Endothelial cell of umbilical vein (primary cell): Measurements from ENCODE around the gene RRM2. TPM values are rescaled to one million over a fixed set of nuclear protein-coding genes. Genes with fewer than 3 reads are reported as not detected.
"Not testable (repeated sequence)": the region's sequence is repeated elsewhere in the genome, so short reads cannot be mapped to it uniquely, and the experiment has no call there.

Experiments
- BruUV-seq: library from RNA; stranded (reverse); fragments of 400-500 nt; replicated peaks from 2 replicates; lab custom pipeline; 2021; lab: Mats Ljungman, UMichigan
- CTCF ChIA-PET: fragments of 300-600, 350-600 bp; sonication (Branson Sonifier 250); formaldehyde crosslinking; loops from one replicate; lab custom pipeline; 2021; ENCODE audit warnings: antibody characterized with exemption, inconsistent platforms; lab: Charles Lee
- POLR2A ChIA-PET: fragments of 300-600, 350-600 bp; sonication (Branson Sonifier 250); formaldehyde crosslinking; loops from one replicate; lab custom pipeline; 2021; ENCODE audit warnings: antibody characterized with exemption, inconsistent platforms; lab: Charles Lee
- DNase-seq: peaks from one replicate; pipeline ENCODE4 v3.0.0-alpha.2; 2011; ENCODE audit warnings: low read depth, low spot score
- FAIRE-seq: peaks from 2 replicates; lab custom pipeline; 2011; peaks lifted over from hg19 to GRCh38; lab: Jason Lieb, UNC
- H2AFZ ChIP-seq: 2 replicates; pipeline ENCODE4 v1.6.0; 2012; ENCODE audit warnings: low read depth, low read length, control low read depth, inconsistent platforms
- H3K27ac ChIP-seq: 2 replicates; pipeline ENCODE4 v1.5.1; 2011; ENCODE audit warnings: low read depth, mild to moderate bottlenecking, control low read depth, low read length, moderate library complexity; ENCODE audit not compliant: insufficient read depth
- H3K27me3 ChIP-seq, 2 experiments: 2 replicates each; pipeline versions ENCODE4 v1.6.0 to v1.6.1; 2011; ENCODE audit warnings: low read length in 2 of 2, mixed read lengths in 1 of 2; ENCODE audit not compliant: control insufficient read depth in 2 of 2, insufficient read depth in 2 of 2
- H3K36me3 ChIP-seq, 2 experiments: 2 replicates in 1 of 2; 3 replicates in 1 of 2; pipeline ENCODE4 v1.5.1; 2011; ENCODE audit warnings: low read length in 2 of 2, mild to moderate bottlenecking in 1 of 2, moderate library complexity in 1 of 2; ENCODE audit not compliant: control insufficient read depth in 2 of 2, insufficient read depth in 2 of 2; ENCODE audit errors: extremely low read depth in 1 of 2
- H3K4me1 ChIP-seq: 3 replicates; pipeline ENCODE4 v1.5.1; 2011; ENCODE audit warnings: mild to moderate bottlenecking, low read length; ENCODE audit not compliant: control insufficient read depth, insufficient read depth; ENCODE audit errors: extremely low read depth
- H3K4me2 ChIP-seq: 2 replicates; pipeline ENCODE4 v1.6.1; 2011; ENCODE audit warnings: low read length, control low read depth, mixed read lengths; ENCODE audit not compliant: insufficient read depth
- H3K4me3 ChIP-seq, 3 experiments: fragments of 200-600 bp in 1 of 3; sonication (generic), shearing (Covaris generic) in 1 of 3; replicated peaks in 1 of 3; 2 replicates each; pipeline ENCODE4 v1.5.1; 2011 to 2016; ENCODE audit warnings: control low read depth in 3 of 3, low read length in 3 of 3, mild to moderate bottlenecking in 2 of 3, inconsistent platforms in 1 of 3, low read depth in 1 of 3, moderate library complexity in 1 of 3; ENCODE audit not compliant: insufficient read depth in 1 of 3
- H3K79me2 ChIP-seq: 2 replicates; pipeline ENCODE4 v1.6.0; 2012; ENCODE audit warnings: low read length, inconsistent platforms; ENCODE audit not compliant: control insufficient read depth, insufficient read depth
- H3K9ac ChIP-seq: replicated peaks from 2 replicates; pipeline ENCODE3; 2011; ENCODE audit warnings: low read length, control low read depth; ENCODE audit not compliant: insufficient read depth; ENCODE audit errors: extremely low read depth
- H3K9me1 ChIP-seq: replicated peaks from 3 replicates; pipeline ENCODE4 v1.6.0; 2011; ENCODE audit warnings: mild to moderate bottlenecking, low read length; ENCODE audit not compliant: control insufficient read depth, insufficient read depth; ENCODE audit errors: extremely low read depth
- H3K9me3 ChIP-seq: replicated peaks from 2 replicates; pipeline ENCODE4 v1.5.1; 2012; ENCODE audit warnings: low read length, inconsistent platforms; ENCODE audit not compliant: control insufficient read depth, insufficient read depth
- H4K20me1 ChIP-seq: replicated peaks from 2 replicates; pipeline ENCODE3; 2011; ENCODE audit warnings: mild to moderate bottlenecking, low read length; ENCODE audit not compliant: control insufficient read depth, insufficient read depth; ENCODE audit errors: extremely low read depth
- EZH2 ChIP-seq: IDR thresholded peaks from 2 replicates; pipeline ENCODE4 v1.6.1; 2012; ENCODE audit warnings: borderline replicate concordance, low read depth, mild to moderate bottlenecking, moderate library complexity, low read length, inconsistent platforms; ENCODE audit not compliant: severe bottlenecking
- JUN ChIP-seq: IDR thresholded peaks from 2 replicates; pipeline ENCODE4 v1.6.1; 2011; ENCODE audit warnings: borderline replicate concordance, low read depth; ENCODE audit not compliant: insufficient read length, insufficient read depth
- MYC ChIP-seq: IDR thresholded peaks from one replicate; pipeline ENCODE4 v1.6.1; 2011; ENCODE audit warnings: mild to moderate bottlenecking, low read depth, low read length
- POLR2A ChIP-seq: IDR thresholded peaks from 2 replicates; pipeline ENCODE4 v1.6.1; 2012; ENCODE audit warnings: low read depth, mild to moderate bottlenecking, control low read depth, low read length
- POLR2AphosphoS5 ChIP-seq: IDR thresholded peaks from 2 replicates; pipeline ENCODE4 v1.6.1; 2012; ENCODE audit warnings: low read depth, mild to moderate bottlenecking, control low read depth, low read length, moderate library complexity; ENCODE audit not compliant: insufficient read depth
- dilution Hi-C: fragments of 300-500 bp; cut with MboI; formaldehyde crosslinking; loops from one replicate; pipeline ENCODE4 v1.15.0; 2019; ENCODE audit warnings: low sequenced_read_pairs; ENCODE audit not compliant: extremely low pct_ligation_motif_present
- intact Hi-C: fragments of 100-400 bp; cut with micrococcal nuclease; formaldehyde crosslinking; loops from one replicate; pipeline ENCODE4 v1.10.0; 2022
- polyA plus RNA-seq, 4 experiments: library from polyadenylated mRNA; depleted of rRNA in 3 of 4; stranded (reverse) in 3 of 4; unstranded in 1 of 4; fragments of >200 nt; gene quantifications; 2 replicates each; pipeline versions ENCODE4 v1.2.1 to v1.2.3, GENCODE V29; 2011 to 2012; ENCODE audit warnings: missing spikeins in 1 of 4
- total RNA-seq: library from RNA; stranded (reverse); gene quantifications from 2 replicates; pipeline ENCODE4 v1.2.3, GENCODE V29; 2021
- TF ChIP-seq, protein P1 (sequence below), 2 donors: IDR thresholded peaks; 1 replicate in 1 of 2; 2 replicates in 1 of 2; pipeline ENCODE4 v1.5.1; 2011; ENCODE audit warnings: low read length in 2 of 2, mild to moderate bottlenecking in 2 of 2, moderate library complexity in 2 of 2, control low read depth in 1 of 2, inconsistent platforms in 1 of 2, low read depth in 1 of 2; ENCODE audit not compliant: insufficient read depth in 1 of 2; ENCODE audit errors: extremely low read depth in 1 of 2

The RRM2 gene
- total and polyA plus RNA-seq, 2 donors (not counting 3 experiments of a cell fraction or from before 2014, with no cell fraction given), result 40.9 to 246 TPM

DNA sequence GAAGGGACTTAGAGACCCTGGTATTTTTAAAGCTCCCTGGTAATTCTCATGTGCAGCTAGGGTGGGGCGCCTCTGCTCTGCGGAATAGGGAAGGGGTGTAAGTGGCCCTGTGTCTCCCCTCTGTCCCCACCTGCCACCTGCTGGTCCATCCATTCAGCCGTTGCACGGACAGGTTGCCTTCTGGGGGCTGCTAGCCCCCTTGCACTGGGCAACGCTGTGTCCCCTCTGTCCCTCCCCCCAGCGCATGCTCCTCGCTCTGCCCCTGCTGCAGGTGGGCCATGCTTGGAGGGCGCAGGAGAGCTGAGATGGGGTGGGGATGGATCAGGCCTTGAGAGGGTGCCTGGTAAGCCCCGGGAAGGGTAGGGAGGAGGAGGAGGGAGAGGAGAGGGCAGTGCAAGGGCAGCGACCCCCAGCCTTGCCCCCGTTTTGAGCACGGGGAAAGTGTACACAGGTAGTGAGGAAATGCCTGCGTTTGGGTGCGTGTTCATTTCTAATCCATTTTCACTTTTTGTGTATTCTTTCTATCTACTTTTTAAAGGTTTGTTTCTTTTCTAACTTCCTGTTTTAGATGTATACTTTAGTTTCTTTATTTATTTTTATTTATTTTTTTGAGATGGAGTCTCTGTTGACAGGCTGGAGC is 23.9 kb downstream of the RRM2 start:
- no peak for FAIRE-seq
- H3K4me3 ChIP-seq, result no peak overlapping the region
- H3K9me1 ChIP-seq, result no peaks in the 10 kb centered on the region
- no peak overlapping the region for H3K9ac ChIP-seq
- H3K4me1 ChIP-seq, result no peaks in the 10 kb centered on the region
- H3K9me3 ChIP-seq, result no peaks in the 10 kb centered on the region
- no peak overlapping the region for H3K4me2 ChIP-seq
- H3K27me3 ChIP-seq, result no peaks in the 10 kb centered on the region
- no peaks in the 10 kb centered on the region for H3K36me3 ChIP-seq
- DNase-seq, result no peak
- no peak overlapping the region for H2AFZ ChIP-seq
- TF ChIP-seq, protein P1, sequence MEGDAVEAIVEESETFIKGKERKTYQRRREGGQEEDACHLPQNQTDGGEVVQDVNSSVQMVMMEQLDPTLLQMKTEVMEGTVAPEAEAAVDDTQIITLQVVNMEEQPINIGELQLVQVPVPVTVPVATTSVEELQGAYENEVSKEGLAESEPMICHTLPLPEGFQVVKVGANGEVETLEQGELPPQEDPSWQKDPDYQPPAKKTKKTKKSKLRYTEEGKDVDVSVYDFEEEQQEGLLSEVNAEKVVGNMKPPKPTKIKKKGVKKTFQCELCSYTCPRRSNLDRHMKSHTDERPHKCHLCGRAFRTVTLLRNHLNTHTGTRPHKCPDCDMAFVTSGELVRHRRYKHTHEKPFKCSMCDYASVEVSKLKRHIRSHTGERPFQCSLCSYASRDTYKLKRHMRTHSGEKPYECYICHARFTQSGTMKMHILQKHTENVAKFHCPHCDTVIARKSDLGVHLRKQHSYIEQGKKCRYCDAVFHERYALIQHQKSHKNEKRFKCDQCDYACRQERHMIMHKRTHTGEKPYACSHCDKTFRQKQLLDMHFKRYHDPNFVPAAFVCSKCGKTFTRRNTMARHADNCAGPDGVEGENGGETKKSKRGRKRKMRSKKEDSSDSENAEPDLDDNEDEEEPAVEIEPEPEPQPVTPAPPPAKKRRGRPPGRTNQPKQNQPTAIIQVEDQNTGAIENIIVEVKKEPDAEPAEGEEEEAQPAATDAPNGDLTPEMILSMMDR (IDR thresholded peaks at IDR 0.05; ENCODE audit: extremely low read depth in 1 of 2, insufficient read depth in 1 of 2, low read depth in 1 of 2, low read length in 2 of 2), result no peak
- TF ChIP-seq JUN (no peak), MYC (no peak), EZH2 (no peak), POLR2A (no peak), POLR2AphosphoS5 (no peak)
- intact Hi-C loops, result no loop called here
- no peaks in the 10 kb centered on the region for H4K20me1 ChIP-seq
- no peak overlapping the region for H3K27ac ChIP-seq
- no peaks in the 10 kb centered on the region for H3K79me2 ChIP-seq
- CTCF ChIA-PET, result interaction anchor here (0.8 kb wide), 1 partner anchor 119 kb away, joined by 3 read pairs; no protein-coding TSS in a partner anchor
- dilution Hi-C loops, result no loop called here
- POLR2A ChIA-PET, result no interaction called here
- no TSS peak for BruUV-seq

DNA sequence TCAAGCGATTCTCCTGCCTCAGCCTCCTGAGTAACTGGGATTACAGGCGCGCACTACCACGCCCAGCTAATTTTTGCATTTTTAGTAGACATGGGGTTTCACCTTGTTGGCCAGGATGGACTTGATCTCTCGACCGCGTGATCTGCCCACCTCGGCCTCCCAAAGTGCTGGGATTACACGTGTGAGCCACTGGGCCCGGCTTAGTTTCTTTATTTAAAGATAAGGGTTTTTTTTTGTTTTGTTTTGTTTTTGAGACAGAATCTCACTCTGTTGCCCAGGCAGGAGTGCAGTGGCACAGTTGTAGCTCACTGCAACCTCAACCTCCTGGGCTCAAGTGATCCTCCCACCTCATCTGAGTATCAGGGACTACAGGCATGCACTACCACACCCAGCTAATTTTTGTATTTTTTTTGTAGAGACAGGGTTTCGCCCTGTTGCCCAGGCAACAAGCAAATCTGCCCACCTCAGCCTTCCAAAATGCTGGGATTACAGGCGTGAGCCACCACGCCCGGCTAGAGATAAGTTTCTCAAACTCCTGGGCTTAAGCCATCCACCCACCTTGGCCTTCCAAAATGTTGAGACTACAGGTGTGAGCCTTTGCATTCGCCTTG is 24.6 kb downstream of the RRM2 start:
- H3K9ac ChIP-seq, H3K9me3 ChIP-seq, dilution Hi-C loops, H3K79me2 ChIP-seq, H3K4me3 ChIP-seq, H4K20me1 ChIP-seq, POLR2A ChIA-PET, H3K27ac ChIP-seq, FAIRE-seq, BruUV-seq, H3K9me1 ChIP-seq, H3K36me3 ChIP-seq, H3K27me3 ChIP-seq, H2AFZ ChIP-seq, intact Hi-C loops, H3K4me2 ChIP-seq, H3K4me1 ChIP-seq, DNase-seq: not testable (repeated sequence)
- CTCF ChIA-PET, result interaction anchor here (0.8 kb wide), 1 partner anchor 119 kb away, joined by 3 read pairs; no protein-coding TSS in a partner anchor
